GM21390 (cell line): ENCODE results near the gene MAL.
A peak's percentile ranks its signal among the peaks of the same experiment; 100 is the strongest.

ENCODE experiments used
- ATAC-seq: cut with Tn5 transposase; IDR thresholded peaks from one replicate; pipeline ENCODE4 v1.9.1; 2021; ENCODE audit not compliant: unreplicated experiment

The MAL gene

DNA sequence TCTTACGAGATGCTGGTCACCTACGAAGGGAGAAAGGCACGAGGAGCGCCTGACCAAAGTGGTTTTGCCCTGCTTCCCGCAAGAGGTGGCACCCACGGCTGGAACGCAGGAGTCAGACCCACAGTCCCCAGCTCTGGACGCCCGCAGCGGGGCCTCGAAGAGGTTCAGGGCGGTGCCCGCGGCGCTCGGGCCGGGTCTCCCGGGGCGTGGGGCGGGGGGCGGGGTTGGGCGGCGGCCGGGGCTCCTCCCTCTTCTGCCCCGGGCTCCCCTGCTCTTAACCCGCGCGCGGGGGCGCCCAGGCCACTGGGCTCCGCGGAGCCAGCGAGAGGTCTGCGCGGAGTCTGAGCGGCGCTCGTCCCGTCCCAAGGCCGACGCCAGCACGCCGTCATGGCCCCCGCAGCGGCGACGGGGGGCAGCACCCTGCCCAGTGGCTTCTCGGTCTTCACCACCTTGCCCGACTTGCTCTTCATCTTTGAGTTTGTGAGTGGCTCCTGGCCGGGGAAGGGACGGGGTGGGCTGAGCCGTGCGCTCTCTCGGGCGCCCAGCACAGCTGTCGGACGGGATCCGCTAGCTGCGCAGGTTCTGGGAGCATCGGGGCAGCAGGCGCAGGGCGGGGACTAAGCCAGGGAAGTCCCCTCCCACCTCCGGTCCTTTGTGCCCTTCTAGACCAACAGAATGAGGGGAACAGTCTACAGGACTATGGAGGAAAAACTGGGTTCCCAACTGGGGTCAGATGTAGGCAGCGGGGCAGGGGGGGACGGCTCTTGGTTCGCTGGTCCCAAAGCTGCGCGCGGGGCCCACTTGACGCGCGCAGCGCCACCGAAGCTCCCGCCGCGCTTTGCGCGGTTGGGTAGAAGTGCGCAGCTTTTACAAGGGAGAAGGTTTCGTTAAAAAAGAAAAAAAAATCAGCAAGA lies at the start of gene MAL:
Gene MAL, plus strand, starts transcription at position 303 of the 914 bp plus-strand sequence. Its CDS starts 85 bp downstream, at position 388.
- no peak for ATAC-seq

DNA sequence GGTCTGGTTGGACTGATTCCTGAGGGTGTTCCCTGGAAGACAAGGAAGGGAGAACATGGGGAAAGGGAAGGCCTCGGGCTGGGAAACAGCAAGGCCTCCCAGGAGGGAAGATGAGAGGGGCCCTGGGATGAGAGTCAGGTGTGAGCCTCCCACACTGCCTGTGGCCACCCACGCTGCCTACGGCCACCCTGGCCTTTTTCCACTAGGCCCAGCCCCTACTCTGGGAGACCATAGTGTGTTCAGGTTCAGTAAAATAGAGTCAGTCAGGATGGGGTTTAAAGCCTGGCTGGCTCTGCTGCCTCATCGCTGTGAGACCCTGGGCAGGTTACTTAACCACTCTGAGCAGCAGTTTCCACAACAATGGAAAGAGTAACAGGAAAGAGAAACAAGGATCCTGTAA lies 47.7 kb upstream of the MAL start:
- ATAC-seq: no peak

DNA sequence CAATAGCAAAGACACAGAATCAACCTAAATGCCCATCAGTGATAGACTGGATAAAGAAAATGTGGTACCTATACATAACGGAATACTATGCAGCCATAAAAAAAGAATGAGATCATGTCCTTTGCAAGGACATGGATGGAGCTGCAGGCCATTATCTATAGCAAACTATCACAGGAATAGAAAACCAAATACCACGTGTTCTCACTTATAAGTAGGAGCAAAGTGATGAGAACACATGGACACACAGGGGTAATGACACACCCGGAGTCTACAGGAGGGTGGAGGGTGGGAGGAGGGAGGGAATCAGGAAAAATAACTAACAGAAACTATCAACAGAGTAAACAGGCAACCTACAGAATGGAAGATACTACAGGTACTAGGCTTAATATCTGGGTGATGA lies 46.6 kb upstream of the MAL start:
- ATAC-seq: no peak

DNA sequence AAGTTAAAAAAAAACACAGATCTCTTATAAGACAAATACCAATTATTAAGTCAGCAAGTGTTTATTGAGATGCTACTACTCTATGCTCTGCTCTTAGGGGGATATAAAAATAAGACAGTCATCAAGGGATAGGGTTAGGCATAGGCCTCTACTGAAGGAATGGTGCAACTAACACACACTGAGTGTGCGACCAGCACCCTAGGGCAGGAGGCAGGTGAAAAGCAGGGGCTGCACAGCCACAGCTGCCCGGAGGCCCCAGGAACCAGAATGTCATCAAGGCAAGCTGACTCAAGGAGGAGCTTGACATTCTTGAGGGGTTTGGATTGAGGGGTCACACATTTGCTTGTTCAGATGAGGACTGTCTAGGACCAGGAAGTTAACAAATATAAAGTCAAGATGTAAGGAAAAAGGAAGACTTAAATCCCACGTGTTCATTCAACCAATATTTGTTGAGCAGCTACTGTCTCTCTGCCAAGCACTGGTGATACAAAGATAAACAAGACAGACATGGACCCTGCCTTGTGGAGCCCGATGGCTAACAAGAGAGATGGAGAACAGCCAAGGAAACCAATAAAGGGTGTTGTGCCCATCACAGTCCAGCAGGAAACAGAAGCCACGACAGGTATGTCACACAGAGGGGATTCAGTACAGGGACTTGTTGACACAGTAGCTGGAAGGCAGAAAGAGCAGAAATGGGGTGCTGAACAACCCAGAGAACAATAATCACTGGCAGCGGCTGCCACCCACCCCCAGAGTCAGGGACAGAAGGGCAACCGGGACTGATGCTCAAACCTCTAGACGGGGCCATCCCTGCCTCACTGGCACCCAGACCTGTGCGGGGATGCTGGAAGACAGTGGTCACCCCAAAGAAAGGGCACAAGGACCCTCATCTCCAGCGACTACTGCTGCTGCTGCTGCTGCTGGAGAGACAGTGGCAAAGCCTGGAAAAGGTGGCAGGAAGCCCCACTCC lies 45.8 kb upstream of the MAL start:
- no peak for ATAC-seq

DNA sequence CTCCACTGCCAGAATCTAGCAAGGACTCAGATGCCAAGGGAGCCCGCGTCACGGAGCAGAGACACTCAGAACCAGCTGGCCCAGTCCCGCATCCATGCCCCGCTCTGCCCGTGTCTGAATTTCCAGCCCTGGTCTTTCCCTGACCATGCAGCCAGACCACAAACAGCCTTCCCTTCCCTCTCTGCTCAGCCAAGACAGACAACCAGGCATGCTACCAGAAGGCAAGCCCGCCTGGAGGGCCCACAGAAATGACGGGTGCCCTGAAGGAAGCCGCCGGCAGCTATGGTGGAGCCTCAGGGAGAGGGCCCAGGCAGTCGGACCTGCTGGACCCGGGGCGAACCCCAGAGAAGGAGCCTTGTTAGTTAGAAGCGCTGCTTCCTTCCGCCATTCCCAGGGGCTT lies 45.1 kb upstream of the MAL start:
- no peak for ATAC-seq

DNA sequence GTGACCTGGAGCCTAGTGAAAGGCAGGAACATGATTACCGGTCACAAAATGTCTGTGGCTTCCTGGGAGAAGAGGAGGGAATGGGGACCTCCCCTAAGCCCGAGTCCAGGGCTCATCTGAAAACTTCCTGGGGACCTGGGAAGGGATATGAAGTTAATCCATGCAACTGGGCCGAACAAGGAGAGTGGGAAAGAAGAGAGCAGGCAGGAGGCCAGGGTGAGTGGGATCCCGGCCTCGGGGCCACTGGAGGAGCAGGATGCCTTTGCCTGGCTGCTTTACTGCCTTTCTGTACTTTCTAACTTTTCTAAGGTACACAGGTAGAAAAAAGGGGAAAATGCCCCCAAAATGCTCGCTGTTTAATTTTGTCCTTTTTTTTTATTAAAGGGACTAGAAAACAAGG lies 43.4 kb upstream of the MAL start:
- no peak for ATAC-seq

DNA sequence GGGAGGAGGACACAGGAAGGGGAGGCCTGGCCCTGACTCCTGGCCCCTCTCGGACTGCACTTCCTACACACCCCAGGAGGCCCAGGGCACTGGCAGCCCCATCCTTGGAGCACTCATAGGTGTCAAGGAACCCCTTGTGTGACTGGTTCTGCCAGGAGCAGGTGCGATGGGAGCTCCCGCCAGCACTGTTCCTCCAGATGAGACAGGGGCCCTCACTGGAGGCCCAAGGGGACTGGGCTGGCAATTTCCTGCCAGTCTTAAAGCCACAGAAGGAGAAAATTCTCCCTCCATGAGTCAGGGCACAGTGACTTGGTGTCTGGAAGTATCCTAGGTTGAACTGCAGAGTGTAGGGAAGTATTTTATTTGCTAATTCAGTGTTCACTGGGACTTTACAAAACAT lies 42.8 kb upstream of the MAL start:
- no peak for ATAC-seq

DNA sequence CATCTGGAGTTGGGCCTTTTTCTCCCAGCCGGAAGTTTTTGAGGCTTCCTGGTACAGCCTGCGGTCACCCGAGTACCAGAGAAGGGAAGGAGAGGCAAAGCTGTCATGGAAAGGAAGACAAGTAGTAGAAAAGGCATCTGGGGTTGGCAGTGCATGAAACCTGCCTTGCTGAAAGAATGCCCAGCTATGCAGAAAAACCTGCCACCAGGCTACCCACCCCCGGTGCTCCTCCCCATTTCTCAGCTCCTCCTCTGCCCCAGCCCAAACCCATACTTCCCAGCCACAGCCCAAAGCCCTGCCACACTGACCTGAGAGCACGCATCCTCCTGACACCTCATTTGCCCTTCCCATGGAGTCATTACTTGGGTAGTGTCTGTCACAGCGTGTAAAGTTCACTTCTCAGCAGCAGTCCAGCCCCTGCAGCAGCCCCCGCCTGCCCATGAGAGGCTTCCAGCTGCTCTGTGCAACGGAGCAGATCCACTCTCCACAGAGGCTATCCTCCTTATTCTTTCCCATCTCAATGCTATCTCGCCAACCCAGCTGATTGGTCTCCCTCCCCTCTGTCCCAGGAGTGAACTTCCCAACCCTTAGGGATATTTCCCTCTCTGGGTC lies 40.4 kb upstream of the MAL start:
- no peak for ATAC-seq

DNA sequence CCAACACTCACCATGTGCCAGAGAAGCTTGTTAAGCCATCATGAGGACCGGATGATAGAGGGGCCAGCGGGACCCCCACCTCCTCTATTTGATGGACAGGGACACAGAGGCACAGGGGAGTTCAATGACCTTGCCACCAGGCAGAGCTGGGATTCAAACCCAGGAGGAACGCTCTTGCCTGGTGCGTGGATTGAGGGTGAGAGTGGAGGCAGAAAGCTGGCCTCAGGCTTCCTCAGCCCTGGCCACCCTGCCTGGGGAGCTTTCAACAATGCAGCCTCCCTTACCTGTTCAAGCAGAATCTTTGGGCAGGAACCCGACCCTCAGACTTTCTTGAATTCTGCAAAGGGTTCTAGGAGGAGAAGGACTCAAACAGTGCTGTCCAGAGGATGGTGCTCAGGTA lies 39.9 kb upstream of the MAL start:
- ATAC-seq: no peak

DNA sequence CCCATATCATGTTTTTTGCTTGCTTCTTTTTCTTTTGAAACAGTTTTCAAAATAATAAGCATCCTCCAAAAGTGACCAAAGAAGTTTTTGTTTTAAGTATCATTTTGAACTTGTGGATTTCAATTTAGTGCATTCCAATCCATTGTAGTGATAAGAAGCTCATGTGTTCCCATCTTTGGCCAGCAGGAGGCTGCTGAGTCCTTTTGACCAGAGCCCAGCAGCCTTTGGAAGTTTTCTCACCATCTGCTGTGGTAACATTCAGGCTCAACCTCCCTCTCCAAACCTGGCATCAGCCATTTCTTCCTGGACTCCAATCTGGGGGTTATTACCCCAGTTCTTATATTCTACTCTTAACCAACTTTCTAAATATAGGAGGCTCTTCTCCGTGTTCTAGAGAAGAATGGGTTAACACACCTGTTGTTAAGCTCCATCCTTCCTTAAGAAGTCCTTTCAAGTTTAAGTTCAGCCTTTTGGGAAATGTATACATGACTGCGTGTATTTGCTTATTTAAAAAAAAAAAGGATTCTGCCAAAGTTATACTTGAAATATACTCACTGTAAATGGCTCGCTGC lies 39.0 kb upstream of the MAL start:
- peak; percentile 75 for ATAC-seq

DNA sequence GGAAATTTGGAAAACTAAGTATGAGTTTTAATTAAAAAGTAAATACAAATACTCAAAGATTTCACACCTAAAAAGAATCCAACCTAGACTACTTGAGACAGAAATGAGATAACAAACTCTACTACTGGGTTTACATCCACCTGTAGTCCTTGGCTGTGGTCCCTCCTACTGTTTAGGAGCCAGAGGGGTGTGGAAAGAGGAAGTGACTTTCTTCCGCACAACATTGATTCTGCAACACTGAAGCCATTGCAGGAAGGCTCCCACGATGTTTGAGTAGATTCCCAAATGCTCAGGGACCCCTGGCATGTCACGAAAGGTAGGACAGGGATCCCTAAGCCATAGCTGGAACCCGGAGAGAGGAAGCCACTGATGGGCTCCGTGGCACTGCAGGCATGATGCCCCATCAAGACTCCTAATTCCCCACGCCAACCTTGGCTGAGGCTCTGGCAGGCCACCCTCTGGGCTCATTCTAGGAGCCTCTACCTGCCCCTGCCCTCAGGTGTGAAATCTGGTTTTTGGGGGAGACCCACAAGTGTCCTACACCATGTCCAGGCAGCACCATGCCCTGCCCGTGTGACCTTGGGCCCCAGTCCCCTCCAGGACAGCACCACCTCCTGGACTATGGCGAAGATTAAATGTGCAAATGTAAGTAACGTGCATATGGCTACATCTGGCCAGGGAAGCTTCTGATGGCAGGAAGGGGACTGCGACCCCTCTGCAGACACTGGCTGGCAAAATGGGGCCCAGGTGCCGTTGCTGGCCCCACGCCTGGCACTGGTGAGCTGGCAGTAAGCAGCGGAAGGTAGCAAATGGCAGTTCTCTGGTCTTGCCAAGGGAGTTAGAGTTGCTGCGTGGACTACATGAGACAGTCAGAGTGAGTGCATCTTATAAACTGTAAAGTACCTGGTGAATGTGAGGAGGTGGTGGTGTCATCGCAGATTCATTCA lies 38.2 kb upstream of the MAL start:
- ATAC-seq: no peak

DNA sequence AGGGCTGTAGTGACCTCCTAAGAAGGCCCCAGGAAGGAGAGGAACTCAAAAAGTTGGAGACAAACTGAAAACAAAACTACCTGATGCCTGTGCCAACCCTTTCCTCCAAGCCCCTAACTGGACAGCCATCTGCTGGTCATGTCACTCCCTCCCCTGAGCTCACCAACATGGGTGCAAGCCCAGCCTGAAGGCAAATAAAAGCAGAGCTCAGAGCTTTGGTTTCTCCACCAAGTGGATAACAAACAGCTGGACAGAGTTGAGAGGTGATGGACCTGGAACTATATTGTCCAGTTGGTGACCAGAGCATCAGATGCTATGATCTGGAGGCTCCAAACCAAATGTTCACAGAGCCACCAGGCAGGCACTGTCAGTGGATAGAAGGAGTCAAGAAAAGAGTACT lies 34.6 kb upstream of the MAL start:
- ATAC-seq: no peak

DNA sequence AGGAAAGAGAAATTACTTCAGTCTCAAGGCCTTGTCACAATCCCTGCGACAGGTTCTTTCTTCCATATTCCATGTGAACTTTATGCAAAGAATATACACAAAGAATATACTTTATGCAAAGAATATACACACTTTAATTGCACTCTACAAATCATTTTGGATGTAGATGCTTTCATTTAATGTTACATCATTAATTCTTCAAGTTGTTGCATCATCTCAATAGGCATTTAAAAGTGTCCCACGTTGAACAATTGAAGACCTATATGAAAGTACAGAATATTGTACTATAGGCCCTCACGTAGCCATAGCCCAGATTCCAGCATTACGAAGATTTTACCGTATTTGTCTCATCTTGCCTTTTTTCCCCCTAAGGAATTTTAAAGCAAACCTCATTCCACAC lies 33.1 kb upstream of the MAL start:
- ATAC-seq: no peak

DNA sequence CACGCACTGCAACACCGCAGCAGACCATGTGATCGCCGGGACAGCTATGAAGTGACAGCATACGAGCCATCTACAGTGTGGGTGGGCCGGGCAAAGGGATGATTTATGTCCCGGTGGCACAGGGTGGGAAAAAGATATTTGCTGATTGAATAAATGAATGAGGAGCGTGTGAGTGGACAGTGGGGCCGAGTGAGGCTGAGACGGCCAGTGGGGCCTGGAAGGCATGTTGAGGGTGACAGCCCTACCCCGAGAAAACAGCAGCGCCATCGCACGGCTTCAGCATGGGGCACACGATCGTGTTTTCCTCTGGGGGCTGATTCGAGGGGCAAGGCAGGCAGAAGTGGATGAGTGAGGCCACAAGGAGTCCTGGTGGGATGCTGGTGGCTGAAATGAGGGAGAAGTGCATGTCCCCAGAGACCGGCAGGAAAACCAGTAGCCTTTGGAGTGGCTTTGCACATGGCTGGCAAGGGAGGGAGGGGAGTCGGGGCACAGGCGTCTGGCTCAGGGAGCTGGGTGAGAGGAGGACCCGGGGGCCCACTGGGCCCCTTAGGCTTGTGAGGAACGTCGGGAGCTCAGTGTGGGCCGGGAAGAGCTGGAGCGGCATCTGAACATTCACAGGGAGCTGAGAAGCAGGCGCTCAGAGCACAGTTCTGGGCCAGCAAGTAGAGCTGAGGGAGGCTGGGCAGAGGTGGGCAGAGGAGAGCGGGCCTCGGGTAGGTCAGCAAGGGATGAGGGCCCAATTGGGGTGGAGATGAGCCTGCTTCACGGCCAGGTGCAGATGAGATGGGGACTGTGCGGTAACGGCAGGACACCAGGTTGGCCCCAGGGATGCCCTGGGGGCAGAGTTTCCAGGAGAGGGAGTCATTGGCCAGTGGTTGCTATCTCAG lies 32.1 kb upstream of the MAL start:
- no peak for ATAC-seq

DNA sequence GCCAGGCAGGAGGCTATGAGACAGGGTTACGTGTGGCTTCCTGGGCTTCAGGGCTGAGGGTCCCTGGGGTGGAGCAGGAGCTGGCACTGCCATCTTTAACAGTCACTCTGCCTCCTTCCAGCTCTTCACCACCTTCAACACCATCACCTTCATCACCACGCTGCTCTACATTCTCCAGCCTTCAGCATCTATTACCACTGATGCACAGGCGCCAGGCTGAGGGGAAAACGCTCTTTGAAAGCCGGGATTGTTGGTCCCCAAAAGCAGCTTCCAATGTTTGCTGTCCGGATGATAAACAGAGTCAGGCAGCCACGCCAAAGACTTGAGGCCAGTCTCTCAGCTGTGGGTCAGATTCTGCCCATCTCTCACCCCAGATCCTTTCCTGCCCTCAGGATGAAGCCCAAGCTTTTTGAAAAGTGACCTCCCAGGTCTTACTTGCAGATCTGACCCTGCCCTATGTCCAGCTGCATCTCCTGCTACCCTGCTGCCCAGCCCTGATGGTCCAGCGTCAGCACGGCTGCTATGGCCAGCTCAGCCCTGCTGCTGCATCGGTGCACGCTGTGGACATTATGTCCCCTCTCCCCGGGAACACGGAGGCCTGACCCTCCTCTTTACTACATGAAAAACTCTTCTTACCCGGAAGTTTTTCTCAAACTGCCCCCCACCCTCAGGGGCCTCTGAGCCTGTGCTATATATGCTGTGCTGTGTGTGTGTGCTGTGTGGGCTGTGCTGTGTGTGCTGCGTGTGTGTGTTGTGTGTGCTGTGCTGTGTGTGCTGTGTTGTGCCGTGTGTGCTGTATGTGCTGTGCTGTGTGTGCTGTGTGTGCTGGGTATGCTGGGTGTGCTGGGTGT lies 31.2 kb upstream of the MAL start:
- ATAC-seq: no peak

DNA sequence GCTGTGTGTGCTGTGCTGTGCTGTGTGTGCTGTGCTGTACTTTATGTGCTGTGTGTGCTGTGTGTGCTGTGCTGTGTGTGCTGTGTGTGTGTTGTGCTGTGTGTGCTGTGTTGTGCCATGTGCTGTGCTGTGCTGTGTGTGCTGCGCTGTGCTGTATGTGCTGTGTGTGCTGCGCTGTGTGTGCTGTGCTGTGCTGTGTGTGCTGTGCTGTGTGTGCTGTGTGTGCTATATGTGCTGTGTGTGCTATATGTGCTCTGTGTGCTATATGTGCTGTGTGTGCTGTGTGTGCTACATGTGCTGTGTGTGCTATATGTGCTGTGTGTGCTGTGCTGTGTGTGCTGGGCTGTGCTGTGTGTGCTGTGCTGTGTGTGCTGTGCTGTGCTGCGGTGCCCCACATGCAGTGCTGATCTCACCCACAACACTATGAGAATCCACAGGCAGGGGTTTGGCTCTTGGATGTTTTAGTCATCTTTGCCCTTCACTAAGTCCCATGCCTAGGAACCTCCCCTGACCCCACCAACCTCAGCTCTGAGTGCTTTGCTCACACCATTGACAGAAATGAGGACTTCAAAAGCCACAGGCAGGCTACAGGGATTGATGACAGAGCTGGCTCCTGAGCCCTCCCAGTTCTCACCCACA lies 30.5 kb upstream of the MAL start:
- ATAC-seq: no peak

DNA sequence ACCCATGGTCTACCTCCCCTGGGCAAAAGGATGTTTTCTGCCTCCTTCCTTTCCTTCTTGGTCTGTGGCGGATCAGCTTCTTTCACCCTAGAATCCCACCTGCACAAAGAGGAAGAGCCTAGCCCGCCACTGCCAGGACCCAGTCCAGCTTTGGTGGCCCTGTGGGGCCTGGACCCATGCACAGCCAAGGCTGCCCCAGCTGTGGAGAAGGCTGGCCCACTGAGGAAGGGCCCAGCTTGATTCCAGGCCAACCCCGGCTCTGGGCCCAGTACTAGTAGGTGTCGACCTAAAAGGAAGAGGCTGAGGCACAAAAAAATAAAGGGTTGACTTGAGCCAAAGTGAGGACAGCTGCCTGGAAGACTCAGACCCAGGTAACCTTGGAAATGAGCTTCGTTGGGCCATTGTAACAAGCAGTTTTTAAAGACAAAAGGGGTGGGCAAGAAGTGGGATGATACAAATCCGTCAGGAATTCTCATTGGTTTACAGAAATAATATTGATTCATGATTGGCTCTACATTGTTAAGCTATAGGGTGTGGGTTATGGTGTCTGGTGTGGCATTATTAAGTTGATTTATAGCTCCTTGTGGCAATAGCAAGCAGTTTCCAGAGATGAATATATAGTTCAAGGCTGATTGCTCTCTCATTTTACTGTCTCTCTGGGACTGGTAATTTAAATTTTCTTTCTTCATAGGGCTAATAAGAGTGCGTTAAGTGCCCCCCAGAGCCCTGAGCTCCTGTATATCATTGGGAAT lies 29.8 kb upstream of the MAL start:
- no peak for ATAC-seq
